Tibial nerve (tissue), 3 donors: ENCODE measurements around the gene AKAIN1.

Experiments
- POLR2A ChIP-seq, 2 donors: fragments of 450-650 bp; IDR thresholded peaks; one replicate each; pipeline ENCODE4 v1.6.1; 2017; ENCODE audit warnings: antibody characterized with exemption in 2 of 2, mild to moderate bottlenecking in 2 of 2, moderate library complexity in 2 of 2
- TF ChIP-seq, protein P1 (sequence below), 5 experiments: fragments of 200-600 bp in 3 of 5; fragments of 450-650 bp in 2 of 5; sonication (generic) in 3 of 5; IDR thresholded peaks; one replicate each; pipeline ENCODE4 v1.5.1; 2016 to 2019; ENCODE audit warnings: antibody characterized with exemption in 5 of 5, mild to moderate bottlenecking in 3 of 5, moderate library complexity in 2 of 5

DNA sequence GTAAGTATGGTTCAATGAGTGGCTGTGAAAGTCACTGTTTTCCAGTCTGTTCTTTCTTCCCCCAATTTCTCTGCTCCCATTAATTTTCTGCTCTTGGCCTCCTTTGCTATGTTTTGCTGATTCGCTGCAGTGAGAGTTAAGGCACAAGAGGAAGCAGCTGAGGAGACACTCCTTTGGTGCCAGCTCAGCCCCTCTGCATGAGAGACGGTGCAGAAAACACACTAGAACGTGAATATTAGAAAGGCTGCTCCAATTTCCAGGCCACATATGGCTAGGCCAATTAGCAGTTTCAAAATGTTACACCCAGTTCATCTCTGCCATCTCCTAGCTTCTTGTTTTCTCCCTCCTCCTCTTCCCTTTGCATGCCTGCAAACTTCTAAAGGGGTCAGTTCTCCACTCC is 38.9 kb downstream of the AKAIN1 start:
- TF ChIP-seq, protein P1, sequence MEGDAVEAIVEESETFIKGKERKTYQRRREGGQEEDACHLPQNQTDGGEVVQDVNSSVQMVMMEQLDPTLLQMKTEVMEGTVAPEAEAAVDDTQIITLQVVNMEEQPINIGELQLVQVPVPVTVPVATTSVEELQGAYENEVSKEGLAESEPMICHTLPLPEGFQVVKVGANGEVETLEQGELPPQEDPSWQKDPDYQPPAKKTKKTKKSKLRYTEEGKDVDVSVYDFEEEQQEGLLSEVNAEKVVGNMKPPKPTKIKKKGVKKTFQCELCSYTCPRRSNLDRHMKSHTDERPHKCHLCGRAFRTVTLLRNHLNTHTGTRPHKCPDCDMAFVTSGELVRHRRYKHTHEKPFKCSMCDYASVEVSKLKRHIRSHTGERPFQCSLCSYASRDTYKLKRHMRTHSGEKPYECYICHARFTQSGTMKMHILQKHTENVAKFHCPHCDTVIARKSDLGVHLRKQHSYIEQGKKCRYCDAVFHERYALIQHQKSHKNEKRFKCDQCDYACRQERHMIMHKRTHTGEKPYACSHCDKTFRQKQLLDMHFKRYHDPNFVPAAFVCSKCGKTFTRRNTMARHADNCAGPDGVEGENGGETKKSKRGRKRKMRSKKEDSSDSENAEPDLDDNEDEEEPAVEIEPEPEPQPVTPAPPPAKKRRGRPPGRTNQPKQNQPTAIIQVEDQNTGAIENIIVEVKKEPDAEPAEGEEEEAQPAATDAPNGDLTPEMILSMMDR (IDR thresholded peaks at IDR 0.05): no peak
- TF ChIP-seq POLR2A (IDR thresholded peaks at IDR 0.05): no peak
